Esophagus squamous epithelium (tissue), 5 donors: ENCODE results near the gene TCF15. TPM values are rescaled to one million over a fixed set of nuclear protein-coding genes. Genes with fewer than 3 reads are reported as not detected.

Experiments
- DNase-seq: peaks from one replicate; lab custom pipeline; 2025; lab: John Stamatoyannopoulos, UW
- H3K27ac ChIP-seq, 4 donors: fragments of 200-600 bp; sonication (generic); one replicate each; pipeline ENCODE4 v1.5.1; 2016 to 2019; ENCODE audit warnings: mild to moderate bottlenecking in 1 of 4
- H3K27me3 ChIP-seq, 4 donors: fragments of 200-600 bp; sonication (generic); 1 replicate in 3 of 4; 2 replicates in 1 of 4; pipeline versions ENCODE4 v1.5.1 to v1.6.0; 2017 to 2021; ENCODE audit warnings: antibody characterized with exemption in 1 of 4
- H3K36me3 ChIP-seq, 3 donors: fragments of 200-600 bp; sonication (generic); one replicate each; pipeline ENCODE4 v1.5.1; 2016 to 2019
- H3K4me1 ChIP-seq, 3 donors: fragments of 200-600 bp; sonication (generic); one replicate each; pipeline ENCODE4 v1.5.1; 2017 to 2019
- H3K4me3 ChIP-seq, 4 donors: fragments of 200-600 bp; sonication (generic); 1 replicate in 3 of 4; 2 replicates in 1 of 4; pipeline ENCODE4 v1.5.1; 2016 to 2019; ENCODE audit warnings: mild to moderate bottlenecking in 2 of 4, moderate library complexity in 1 of 4
- H3K9me3 ChIP-seq, 3 donors: fragments of 200-600 bp; sonication (generic); one replicate each; pipeline ENCODE4 v1.5.1; 2016 to 2019
- POLR2A ChIP-seq, 4 donors: fragments of 450-650 bp; IDR thresholded peaks; one replicate each; pipeline ENCODE4 v1.6.1; 2017; ENCODE audit warnings: antibody characterized with exemption in 4 of 4, mild to moderate bottlenecking in 4 of 4, moderate library complexity in 3 of 4
- WGBS, 2 donors: methylation state at CpG; one replicate each; pipeline ENCODE4 v1.1.5; 2018; 5-methylcytosine and 5-hydroxymethylcytosine counted together
- intact Hi-C: fragments of 100-400 bp; cut with DNase I; formaldehyde crosslinking; loops from one replicate; pipeline ENCODE4 v1.15.0; 2022
- total RNA-seq, 4 donors: library from RNA; depleted of rRNA; stranded (reverse); fragments of >200 nt; gene quantifications; one replicate each; pipeline ENCODE4 v1.1.0, GENCODE V29; 2016
- TF ChIP-seq, protein P1 (sequence below), 6 experiments: fragments of 450-650 bp in 4 of 6; fragments of 200-600 bp in 2 of 6; sonication (generic) in 2 of 6; IDR thresholded peaks; one replicate each; pipeline ENCODE4 v1.5.1; 2016 to 2019; ENCODE audit warnings: antibody characterized with exemption in 6 of 6, mild to moderate bottlenecking in 4 of 6, moderate library complexity in 4 of 6
- donor health status: DM: yes; HTN: yes; CAD: no.

The TCF15 gene
- total RNA-seq, 4 donors from 2014 or later: not detected

- Histone ChIP-seq H3K4me1 (peaks cover 0 to 9% (median 2%) of the 10 kb centered on the region in 3 donors), H3K27me3 (peaks cover 0 to 36% (median 6%) of the 10 kb centered on the region in 4 donors), H3K4me3 (no peak overlapping the region), H3K36me3 (no peaks in the 10 kb centered on the region), H3K9me3 (no peaks in the 10 kb centered on the region), H3K27ac (no peak overlapping the region)
- TF ChIP-seq, protein P1, sequence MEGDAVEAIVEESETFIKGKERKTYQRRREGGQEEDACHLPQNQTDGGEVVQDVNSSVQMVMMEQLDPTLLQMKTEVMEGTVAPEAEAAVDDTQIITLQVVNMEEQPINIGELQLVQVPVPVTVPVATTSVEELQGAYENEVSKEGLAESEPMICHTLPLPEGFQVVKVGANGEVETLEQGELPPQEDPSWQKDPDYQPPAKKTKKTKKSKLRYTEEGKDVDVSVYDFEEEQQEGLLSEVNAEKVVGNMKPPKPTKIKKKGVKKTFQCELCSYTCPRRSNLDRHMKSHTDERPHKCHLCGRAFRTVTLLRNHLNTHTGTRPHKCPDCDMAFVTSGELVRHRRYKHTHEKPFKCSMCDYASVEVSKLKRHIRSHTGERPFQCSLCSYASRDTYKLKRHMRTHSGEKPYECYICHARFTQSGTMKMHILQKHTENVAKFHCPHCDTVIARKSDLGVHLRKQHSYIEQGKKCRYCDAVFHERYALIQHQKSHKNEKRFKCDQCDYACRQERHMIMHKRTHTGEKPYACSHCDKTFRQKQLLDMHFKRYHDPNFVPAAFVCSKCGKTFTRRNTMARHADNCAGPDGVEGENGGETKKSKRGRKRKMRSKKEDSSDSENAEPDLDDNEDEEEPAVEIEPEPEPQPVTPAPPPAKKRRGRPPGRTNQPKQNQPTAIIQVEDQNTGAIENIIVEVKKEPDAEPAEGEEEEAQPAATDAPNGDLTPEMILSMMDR (IDR thresholded peaks at IDR 0.05): no peak
- TF ChIP-seq POLR2A (IDR thresholded peaks at IDR 0.05): no peak
- no peak for DNase-seq
- 43 to 46% methylated on average over 5 of the region's 5 CpGs for WGBS, 2 donors
- intact Hi-C loops: no loop called here
These were observed 4.9 kb downstream of the TCF15 start for GRCh38 chr20:605237-605636.

DNA sequence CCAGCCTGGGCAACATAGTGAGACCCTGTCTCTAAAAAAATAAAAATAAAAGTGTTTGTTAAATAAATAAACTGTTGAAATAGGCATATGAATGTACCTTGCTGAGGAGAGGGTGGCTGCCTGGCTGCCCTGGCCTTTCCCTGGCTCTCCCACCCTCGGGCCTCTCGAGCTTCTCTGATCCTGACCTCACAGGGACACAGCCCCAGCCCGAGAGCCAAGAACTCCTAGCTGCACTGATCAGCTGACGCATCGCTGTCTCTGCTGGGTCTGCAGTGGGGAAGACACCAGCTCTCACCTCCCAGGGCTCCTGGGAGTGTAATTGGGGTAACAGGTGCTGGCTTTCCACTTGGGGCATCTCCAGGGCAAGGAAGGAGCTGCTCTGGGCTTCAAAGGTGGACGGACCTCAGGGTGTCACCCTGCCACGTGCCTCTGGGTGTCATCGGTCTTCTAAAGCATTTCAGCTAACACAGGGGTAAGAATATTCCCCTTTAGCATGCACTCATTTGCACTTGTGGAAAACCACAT is 6.9 kb downstream of the TCF15 start:
- Histone ChIP-seq H3K4me1 (no peaks in the 10 kb centered on the region), H3K27ac (no peak overlapping the region), H3K36me3 (no peaks in the 10 kb centered on the region), H3K27me3 (peaks cover 0 to 15% (median 0%) of the 10 kb centered on the region in 4 donors), H3K9me3 (no peaks in the 10 kb centered on the region), H3K4me3 (no peak overlapping the region)
- DNase-seq: no peak
- TF ChIP-seq, protein P1 (IDR thresholded peaks at IDR 0.05): no peak
- no peak for TF ChIP-seq POLR2A (IDR thresholded peaks at IDR 0.05)
- intact Hi-C loops: no loop called here
- WGBS, 2 donors: 63 to 67% methylated on average over 8 of the region's 8 CpGs

DNA sequence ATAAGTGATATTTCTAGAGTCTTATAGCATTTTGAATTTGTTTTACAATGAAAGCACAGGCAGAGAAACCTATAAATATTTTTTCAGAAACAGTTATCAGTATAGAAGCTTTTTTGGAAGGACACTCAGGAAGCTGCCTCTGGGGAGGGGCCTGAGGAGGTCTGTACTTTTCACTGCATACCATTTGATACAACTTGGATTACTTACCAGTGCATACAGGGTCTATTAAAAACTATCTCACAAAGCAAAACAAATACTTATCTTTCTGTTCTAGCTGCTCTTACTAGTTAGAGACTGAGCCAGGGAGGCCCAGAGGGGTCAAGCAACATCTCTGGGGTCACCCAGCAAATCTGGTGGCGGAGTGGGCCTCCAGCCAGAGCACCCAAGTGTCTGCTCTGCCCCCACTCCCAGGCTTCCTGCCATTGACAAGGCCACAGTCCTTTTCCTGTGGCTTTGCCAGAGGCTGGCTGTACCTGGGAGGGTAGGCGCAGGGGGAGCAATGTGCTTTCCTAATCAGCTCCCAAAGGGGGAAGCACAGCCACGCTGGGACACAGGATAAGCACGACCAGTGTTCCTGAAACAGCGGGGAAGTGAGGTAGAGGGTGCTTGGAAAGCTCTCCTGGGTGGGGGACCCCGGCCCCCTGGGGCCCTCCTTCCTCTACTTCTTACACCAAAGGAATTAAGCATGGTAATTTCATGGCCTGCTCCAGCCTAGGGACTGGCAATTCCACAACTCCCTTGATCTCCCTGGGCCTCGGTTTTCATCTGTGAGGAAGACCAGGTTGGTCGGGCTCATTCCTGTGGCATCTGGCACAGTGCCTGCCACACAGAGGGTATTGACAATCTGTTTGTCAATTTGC is 7.8 kb downstream of the TCF15 start:
- no peaks in the 10 kb centered on the region for H3K4me1 ChIP-seq
- no peak for TF ChIP-seq POLR2A (IDR thresholded peaks at IDR 0.05)
- TF ChIP-seq, protein P1 (IDR thresholded peaks at IDR 0.05): no peak
- H3K36me3 ChIP-seq: no peaks in the 10 kb centered on the region
- H3K9me3 ChIP-seq: no peaks in the 10 kb centered on the region
- H3K27ac ChIP-seq: no peak overlapping the region
- no peak for DNase-seq
- peaks cover 0 to 7% (median 0%) of the 10 kb centered on the region in 4 donors for H3K27me3 ChIP-seq
- intact Hi-C loops: no loop called here
- no peak overlapping the region for H3K4me3 ChIP-seq
- 54 to 56% methylated on average over 5 to 7 of the region's 8 CpGs for WGBS, 2 donors

GRCh38 chr20:600736-601135 is 9.4 kb downstream of the TCF15 start:
- WGBS, 2 donors: 83 to 84% methylated on average over 4 of the region's 6 CpGs
- Histone ChIP-seq H3K9me3 (no peaks in the 10 kb centered on the region), H3K27me3 (no peaks in the 10 kb centered on the region), H3K27ac (no peak overlapping the region), H3K36me3 (no peaks in the 10 kb centered on the region), H3K4me1 (peaks cover 0 to under 1% (median 0%) of the 10 kb centered on the region in 3 donors), H3K4me3 (no peak overlapping the region)
- intact Hi-C loops: no loop called here
- TF ChIP-seq, protein P1 (IDR thresholded peaks at IDR 0.05): no peak
- no peak for TF ChIP-seq POLR2A (IDR thresholded peaks at IDR 0.05)
- DNase-seq: no peak

GRCh38 chr20:600141-600540 is 10.0 kb downstream of the TCF15 start:
- Histone ChIP-seq H3K4me3 (no peak overlapping the region), H3K36me3 (no peaks in the 10 kb centered on the region), H3K27me3 (no peaks in the 10 kb centered on the region), H3K4me1 (peaks cover 0 to 3% (median 0%) of the 10 kb centered on the region in 3 donors), H3K9me3 (no peaks in the 10 kb centered on the region), H3K27ac (no peak overlapping the region)
- intact Hi-C loops: no loop called here
- TF ChIP-seq, protein P1 (IDR thresholded peaks at IDR 0.05): no peak
- no peak for TF ChIP-seq POLR2A (IDR thresholded peaks at IDR 0.05)
- WGBS, 2 donors: 56% methylated on average over 1 of the region's 2 CpGs; no CpG with 5 or more reads in 1 of the 2 donors
- no peak for DNase-seq
